Stimulated activated CD4-positive, alpha-beta T cell treated with anti-CD3 and anti-CD28 coated beads, Interleukin-4, amount 100 ng/mL, for 1 hour (primary cell): ENCODE measurements around the gene MAP4K4.
"Not testable (repeated sequence)": the region's sequence is repeated elsewhere in the genome, so short reads cannot be mapped to it uniquely, and the experiment has no call there.

Experiments
- DNase-seq: peaks from one replicate; pipeline ENCODE4 v3.0.0-alpha.2; 2020

The MAP4K4 gene

GRCh38 chr2:101935764-101936163 lies 238.3 kb downstream of the MAP4K4 start:
- DNase-seq = not testable (repeated sequence)

GRCh38 chr2:101942851-101943250 lies 245.3 kb downstream of the MAP4K4 start:
- DNase-seq = no peak
